Activated CD4-positive, alpha-beta T cell treated with anti-CD3 and anti-CD28 coated beads, Interleukin-2, amount 50 U/mL, for 48 hours (primary cell): ENCODE measurements around the gene WDR37.
A peak's percentile ranks its signal among the peaks of the same experiment; 100 is the strongest.
"Not testable (repeated sequence)": the region's sequence is repeated elsewhere in the genome, so short reads cannot be mapped to it uniquely, and the experiment has no call there.

Source experiments
- DNase-seq, 2 experiments: peaks; one replicate each; pipeline ENCODE4 v3.0.0-alpha.2; 2020

WDR37 gene, protein sequence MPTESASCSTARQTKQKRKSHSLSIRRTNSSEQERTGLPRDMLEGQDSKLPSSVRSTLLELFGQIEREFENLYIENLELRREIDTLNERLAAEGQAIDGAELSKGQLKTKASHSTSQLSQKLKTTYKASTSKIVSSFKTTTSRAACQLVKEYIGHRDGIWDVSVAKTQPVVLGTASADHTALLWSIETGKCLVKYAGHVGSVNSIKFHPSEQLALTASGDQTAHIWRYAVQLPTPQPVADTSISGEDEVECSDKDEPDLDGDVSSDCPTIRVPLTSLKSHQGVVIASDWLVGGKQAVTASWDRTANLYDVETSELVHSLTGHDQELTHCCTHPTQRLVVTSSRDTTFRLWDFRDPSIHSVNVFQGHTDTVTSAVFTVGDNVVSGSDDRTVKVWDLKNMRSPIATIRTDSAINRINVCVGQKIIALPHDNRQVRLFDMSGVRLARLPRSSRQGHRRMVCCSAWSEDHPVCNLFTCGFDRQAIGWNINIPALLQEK

GRCh38 chr10:1056326-1057105, at the start of gene WDR37:
Gene WDR37 (plus strand): TSS chr10:1056385. CDS start chr10:1072156, 15,771 bp downstream.
- DNase-seq: peak; percentile 88 to 90

- DNase-seq: no peak
Observed at GRCh38 chr10:1006573-1006972, 49.6 kb upstream of the WDR37 start.

GRCh38 chr10:1007583-1007982, 48.6 kb upstream of the WDR37 start:
- no peak for DNase-seq

GRCh38 chr10:1009071-1009494, 47.1 kb upstream of the WDR37 start:
- no peak for DNase-seq

GRCh38 chr10:1009947-1010346, 46.2 kb upstream of the WDR37 start:
- DNase-seq: peak in 1 of 2 experiments; percentile 20

DNA sequence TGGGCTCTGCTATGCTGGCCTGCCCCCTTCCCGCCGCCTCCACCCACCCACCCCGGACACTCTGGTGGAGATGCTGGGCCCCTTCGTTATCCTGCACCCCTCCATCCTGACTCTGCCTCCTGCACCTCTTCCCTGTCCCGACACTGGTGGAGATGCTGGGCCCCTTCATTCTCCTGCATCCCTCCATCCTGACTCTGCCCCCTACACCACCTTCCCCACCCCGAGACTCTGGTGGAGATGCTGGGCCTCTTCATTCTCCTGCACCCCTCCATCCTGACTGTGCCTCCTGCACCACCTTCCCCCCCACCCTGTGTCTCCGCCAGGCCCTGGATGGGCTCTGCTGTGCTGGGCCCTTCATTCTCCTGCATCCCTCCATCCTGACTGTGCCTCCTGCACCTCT, 45.5 kb upstream of the WDR37 start:
- no peak for DNase-seq

GRCh38 chr10:1011696-1012095, 44.5 kb upstream of the WDR37 start:
- DNase-seq: no peak

- no peak for DNase-seq
Observed at GRCh38 chr10:1015688-1016087, 40.5 kb upstream of the WDR37 start.

DNA sequence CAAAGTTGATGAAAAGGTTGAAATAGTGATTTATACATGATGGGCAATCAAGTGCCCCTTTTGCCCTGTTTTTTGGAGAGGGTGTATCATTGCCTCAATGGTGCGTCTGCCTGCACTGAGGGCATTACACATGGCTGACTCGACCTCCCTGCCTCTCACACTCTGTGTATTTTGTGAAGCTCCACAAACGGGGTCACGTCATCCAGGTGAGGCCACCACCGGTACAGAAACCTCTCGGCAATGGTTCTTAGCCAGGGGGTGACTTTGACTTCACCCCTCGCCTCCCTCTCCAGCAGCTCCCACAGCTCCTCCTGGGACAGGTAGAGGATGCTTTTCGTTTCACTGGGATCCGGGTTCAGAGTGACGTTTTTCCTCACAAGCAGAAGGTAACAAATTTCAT, 36.8 kb upstream of the WDR37 start:
- DNase-seq: no peak

DNA sequence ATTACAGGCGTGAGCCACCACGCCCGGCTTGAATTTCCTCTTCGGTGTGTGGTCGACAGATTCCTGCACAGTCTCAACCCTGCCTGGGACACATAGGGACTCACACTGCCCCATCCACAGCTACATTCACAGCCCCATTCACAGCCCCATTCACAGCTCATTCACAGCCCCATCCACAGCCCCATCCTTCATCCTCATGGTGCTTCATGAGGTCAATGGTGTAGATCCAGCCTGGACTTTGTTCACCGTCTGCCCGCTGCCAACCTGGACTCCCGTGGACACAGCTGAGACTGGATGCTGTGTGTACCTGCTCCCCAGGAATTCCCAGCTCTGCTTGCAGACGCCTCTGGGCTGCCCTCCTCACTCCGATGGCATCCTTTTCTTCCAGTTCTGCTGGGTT, 35.7 kb upstream of the WDR37 start:
- DNase-seq: no peak

- no peak for DNase-seq
Observed at GRCh38 chr10:1020958-1021357, 35.2 kb upstream of the WDR37 start.

DNA sequence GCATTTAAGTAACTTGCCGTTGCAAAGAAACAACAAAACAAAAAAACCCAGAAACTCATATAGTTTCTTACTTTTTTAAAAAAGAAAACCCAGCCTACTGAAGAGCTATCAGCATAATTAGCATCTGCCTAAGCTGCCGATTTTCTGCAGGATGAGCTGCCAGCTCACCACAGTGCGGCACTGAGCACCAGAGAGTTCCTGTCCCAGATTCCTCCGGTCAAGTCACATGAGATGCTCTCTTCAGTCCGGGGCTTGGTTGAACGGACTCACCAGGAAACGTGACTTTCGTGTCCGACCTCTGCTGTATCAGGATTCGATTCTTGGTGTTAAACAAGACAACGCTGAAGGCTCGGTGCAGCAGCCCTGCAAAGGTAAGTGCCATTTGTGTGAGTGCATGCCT, 33.8 kb upstream of the WDR37 start:
- no peak for DNase-seq

- DNase-seq: no peak
Observed at GRCh38 chr10:1024103-1024502, 32.1 kb upstream of the WDR37 start.

DNA sequence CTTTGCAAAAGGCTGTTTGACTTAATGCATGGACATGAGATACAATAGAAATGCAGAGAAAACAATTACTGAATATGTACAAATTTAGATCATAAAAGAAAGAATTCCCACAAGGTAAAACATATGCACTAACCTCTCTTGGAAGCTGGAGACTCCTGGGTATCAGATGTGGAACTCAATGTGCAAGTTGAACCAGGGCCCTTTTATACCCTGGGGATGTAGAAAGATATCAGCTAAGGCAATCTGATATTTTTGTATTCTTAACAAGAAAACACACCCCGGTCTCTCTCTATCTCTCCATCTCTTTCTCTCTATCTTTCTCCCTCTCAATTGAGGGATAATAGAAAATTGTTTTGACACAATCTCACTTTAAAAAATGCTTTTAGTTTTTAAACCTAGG, 30.5 kb upstream of the WDR37 start, which contains the start of gene IDI2:
TSS of gene IDI2 (minus strand) at position 177 of the 400 bp plus-strand sequence. CDS start 1,136 bp downstream, outside the sequence.
- DNase-seq: no peak

DNA sequence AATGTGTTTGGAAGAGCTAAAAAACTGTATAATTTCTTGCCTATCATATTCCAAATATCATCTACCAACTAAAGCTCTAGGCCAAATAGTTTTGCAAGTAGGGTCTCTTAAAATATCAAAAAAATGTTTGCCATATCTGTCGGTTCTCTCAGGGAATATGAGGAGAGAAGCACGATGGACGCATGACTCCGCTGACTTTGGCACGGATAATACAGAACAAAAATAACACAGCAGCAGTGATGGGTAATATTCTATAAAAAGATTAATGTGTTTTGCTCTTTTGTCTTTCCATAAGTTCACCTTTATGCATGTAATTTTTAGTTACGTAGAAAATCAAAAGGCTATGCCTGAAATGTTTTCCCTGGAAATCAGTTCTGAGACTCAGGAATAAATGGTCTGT, 29.6 kb upstream of the WDR37 start:
- DNase-seq: no peak

- DNase-seq: no peak
Observed at GRCh38 chr10:1029838-1030237, 26.3 kb upstream of the WDR37 start.

DNA sequence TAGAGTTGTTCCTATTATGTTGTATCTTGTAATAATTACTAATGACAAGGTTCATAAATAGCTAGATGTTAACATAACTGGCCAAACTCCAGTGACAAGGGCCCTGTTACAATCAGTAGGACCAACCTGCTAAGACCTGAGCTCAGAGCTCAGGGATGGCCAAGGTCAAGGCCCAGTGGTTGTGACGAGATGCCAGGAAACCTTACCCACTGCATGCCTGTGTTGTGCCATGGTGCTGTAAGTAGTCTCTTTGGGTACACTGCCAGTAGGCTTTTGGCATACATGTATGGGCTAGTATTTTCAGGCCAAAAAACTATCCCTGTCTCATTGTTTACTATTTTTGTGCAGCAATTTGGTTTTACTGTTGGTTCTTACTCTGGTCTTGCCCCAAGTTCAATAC, 22.6 kb upstream of the WDR37 start:
- no peak for DNase-seq

DNA sequence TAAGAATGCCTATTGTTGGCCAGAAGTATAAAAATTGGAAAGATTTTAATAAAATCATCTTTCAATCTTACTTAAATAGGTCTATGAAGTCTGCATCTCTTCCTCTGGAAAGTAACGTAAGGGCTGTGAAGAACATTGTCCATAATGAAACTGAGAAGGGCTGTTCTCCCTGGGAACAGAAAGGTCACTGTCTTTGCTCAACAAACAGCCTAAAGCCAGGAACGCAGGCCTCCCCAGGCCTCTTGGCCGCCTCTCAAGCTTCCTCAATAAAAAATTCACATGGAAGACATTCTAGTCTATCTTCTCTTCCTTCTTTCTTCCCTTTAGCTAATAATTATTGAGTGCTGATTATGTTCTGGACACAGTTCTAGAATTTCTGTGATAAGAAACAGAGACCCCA, 21.4 kb upstream of the WDR37 start:
- DNase-seq: no peak

GRCh38 chr10:1035201-1035600, 21.0 kb upstream of the WDR37 start:
- DNase-seq: no peak

- DNase-seq: no peak
Observed at GRCh38 chr10:1036341-1036791, 19.8 kb upstream of the WDR37 start.

- no peak for DNase-seq
Observed at GRCh38 chr10:1037098-1037497, 19.1 kb upstream of the WDR37 start.

- DNase-seq: not testable (repeated sequence)
Observed at GRCh38 chr10:1038769-1039168, 17.4 kb upstream of the WDR37 start.

- no peak for DNase-seq
Observed at GRCh38 chr10:1040133-1040532, 16.1 kb upstream of the WDR37 start.

- DNase-seq: no peak
Observed at GRCh38 chr10:1041514-1041913, 14.7 kb upstream of the WDR37 start.
